GM12874 (cell line): Measurements from ENCODE around the gene ST6GALNAC5.

Experiments
- CTCF ChIP-seq: IDR thresholded peaks from 2 replicates; pipeline ENCODE4 v1.5.1; 2011; ENCODE audit warnings: low read depth, mild to moderate bottlenecking, control low read depth, low read length, moderate library complexity; ENCODE audit not compliant: insufficient read depth

ST6GALNAC5 gene

GRCh38 chr1:76951153-76951552, 83.9 kb downstream of the ST6GALNAC5 start:
- no peak for TF ChIP-seq CTCF

DNA sequence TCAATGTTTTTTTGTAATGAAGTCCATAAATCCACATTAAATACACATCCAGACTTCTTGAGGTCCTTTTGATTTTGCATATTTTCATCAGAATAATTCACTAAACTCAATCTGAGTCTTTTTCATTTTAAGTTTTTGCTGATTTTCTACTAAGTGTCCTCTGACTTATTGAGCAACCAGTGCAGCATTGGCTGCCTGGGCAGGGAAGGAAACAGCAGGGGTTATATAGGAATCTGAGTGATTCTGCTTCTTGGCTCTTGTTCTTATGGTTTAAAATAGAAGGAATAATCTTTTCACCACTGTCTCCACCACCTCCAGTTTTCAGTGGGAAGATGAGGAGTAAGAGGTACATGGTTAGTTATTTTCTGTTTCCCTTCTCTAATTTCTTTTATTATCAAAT, 88.4 kb downstream of the ST6GALNAC5 start:
- no peak for TF ChIP-seq CTCF

GRCh38 chr1:76957961-76958360, 90.7 kb downstream of the ST6GALNAC5 start:
- no peak for TF ChIP-seq CTCF

GRCh38 chr1:76958828-76959227, 91.5 kb downstream of the ST6GALNAC5 start:
- no peak for TF ChIP-seq CTCF

GRCh38 chr1:76959556-76959955, 92.3 kb downstream of the ST6GALNAC5 start:
- no peak for TF ChIP-seq CTCF

GRCh38 chr1:76961181-76961819, 94.0 kb downstream of the ST6GALNAC5 start:
- no peak for TF ChIP-seq CTCF

GRCh38 chr1:76961820-76962207, 94.5 kb downstream of the ST6GALNAC5 start:
- no peak for TF ChIP-seq CTCF
